Neutrophil (primary cell): Measurements from ENCODE around the gene CFAP61.

Experiments used
- H3K27ac ChIP-seq: fragments of 200-600 bp; sonication (generic); 2 replicates; pipeline ENCODE4 v1.5.1; 2016; ENCODE audit warnings: mild to moderate bottlenecking, moderate library complexity
- H3K27me3 ChIP-seq: fragments of 200-600 bp; sonication (generic); 2 replicates; pipeline ENCODE4 v1.6.0; 2016; ENCODE audit warnings: mild to moderate bottlenecking
- H3K36me3 ChIP-seq: fragments of 200-600 bp; sonication (generic); 2 replicates; pipeline ENCODE4 v1.5.1; 2017
- H3K4me1 ChIP-seq, 2 experiments: fragments of 200-600 bp in 1 of 2; sonication (generic) in 1 of 2; 1 replicate in 1 of 2; 2 replicates in 1 of 2; pipeline versions ENCODE4 v1.5.1 to v1.6.1; 2013 to 2016; ENCODE audit warnings: low read depth in 1 of 2, low read length in 1 of 2, mild to moderate bottlenecking in 1 of 2, moderate library complexity in 1 of 2; ENCODE audit not compliant: control insufficient read depth in 1 of 2, insufficient read depth in 1 of 2
- H3K4me3 ChIP-seq, 2 experiments: fragments of 200-600 bp in 1 of 2; sonication (generic) in 1 of 2; 1 replicate in 1 of 2; 2 replicates in 1 of 2; pipeline ENCODE4 v1.5.1; 2013 to 2016; ENCODE audit warnings: low read depth in 1 of 2, low read length in 1 of 2, mild to moderate bottlenecking in 1 of 2, moderate library complexity in 1 of 2
- H3K9me3 ChIP-seq: fragments of 200-600 bp; sonication (generic); 2 replicates; pipeline ENCODE4 v1.5.1; 2016
- CTCF ChIP-seq: fragments of 200-600 bp; sonication (generic); IDR thresholded peaks from 2 replicates; pipeline ENCODE4 v1.5.1; 2016; ENCODE audit warnings: antibody characterized with exemption

CFAP61 gene

GRCh38 chr20:20230741-20231140 is 178.4 kb downstream of the CFAP61 start:
- no peaks in the 10 kb centered on the region for H3K36me3 ChIP-seq
- H3K27me3 ChIP-seq, result peaks cover 15% of the 10 kb centered on the region
- no peak overlapping the region for H3K4me3 ChIP-seq
- no peaks in the 10 kb centered on the region for H3K9me3 ChIP-seq
- TF ChIP-seq CTCF, result no peak
- no peaks in the 10 kb centered on the region for H3K4me1 ChIP-seq
- H3K27ac ChIP-seq, result no peak overlapping the region

- no peak for TF ChIP-seq CTCF
- no peaks in the 10 kb centered on the region for H3K9me3 ChIP-seq
- no peak overlapping the region for H3K27ac ChIP-seq
- peaks cover 12% of the 10 kb centered on the region for H3K27me3 ChIP-seq
- H3K4me3 ChIP-seq, result no peak overlapping the region
- no peaks in the 10 kb centered on the region for H3K4me1 ChIP-seq
- no peaks in the 10 kb centered on the region for H3K36me3 ChIP-seq
These were observed 179.4 kb downstream of the CFAP61 start for GRCh38 chr20:20231528-20232298.

DNA sequence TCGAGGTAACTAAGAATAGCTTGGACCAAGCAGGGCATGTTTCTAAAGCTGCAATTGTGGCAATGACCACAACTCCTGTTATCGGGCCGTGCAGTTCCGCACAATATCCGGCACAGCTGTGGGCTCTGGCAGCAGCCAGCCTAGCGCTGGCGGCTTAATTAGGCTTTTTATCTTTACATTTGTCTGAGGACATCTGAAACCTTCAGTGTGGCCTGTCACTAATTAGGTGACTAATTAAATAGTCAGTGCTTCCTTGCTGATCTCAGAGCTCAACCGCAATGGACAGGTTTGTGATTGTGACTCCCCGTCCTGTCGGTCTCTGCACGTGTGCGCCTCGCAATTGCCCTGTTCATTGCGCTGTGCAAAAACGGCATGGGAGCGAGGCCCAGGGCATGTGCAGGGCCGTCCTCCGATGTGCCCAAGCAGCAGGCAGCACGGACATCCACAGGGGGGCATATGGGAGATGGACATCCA is 180.7 kb downstream of the CFAP61 start:
- TF ChIP-seq CTCF, result no peak
- Histone ChIP-seq H3K36me3 (no peaks in the 10 kb centered on the region), H3K4me1 (no peaks in the 10 kb centered on the region), H3K27me3 (peaks cover 12% of the 10 kb centered on the region), H3K27ac (no peak overlapping the region), H3K9me3 (no peaks in the 10 kb centered on the region), H3K4me3 (no peak overlapping the region)

GRCh38 chr20:20235681-20236080 is 183.3 kb downstream of the CFAP61 start:
- no peaks in the 10 kb centered on the region for H3K36me3 ChIP-seq
- no peaks in the 10 kb centered on the region for H3K4me1 ChIP-seq
- H3K27me3 ChIP-seq, result peaks cover 12% of the 10 kb centered on the region
- H3K4me3 ChIP-seq, result no peak overlapping the region
- no peak overlapping the region for H3K27ac ChIP-seq
- TF ChIP-seq CTCF, result no peak
- no peaks in the 10 kb centered on the region for H3K9me3 ChIP-seq

- Histone ChIP-seq H3K27me3 (peaks cover 11% of the 10 kb centered on the region), H3K4me3 (no peak overlapping the region), H3K36me3 (no peaks in the 10 kb centered on the region), H3K4me1 (no peaks in the 10 kb centered on the region), H3K27ac (no peak overlapping the region), H3K9me3 (no peaks in the 10 kb centered on the region)
- no peak for TF ChIP-seq CTCF
These were observed 185.0 kb downstream of the CFAP61 start for GRCh38 chr20:20237093-20237959.
